ENCODE results near the gene DBX2.

Gene DBX2

DNA sequence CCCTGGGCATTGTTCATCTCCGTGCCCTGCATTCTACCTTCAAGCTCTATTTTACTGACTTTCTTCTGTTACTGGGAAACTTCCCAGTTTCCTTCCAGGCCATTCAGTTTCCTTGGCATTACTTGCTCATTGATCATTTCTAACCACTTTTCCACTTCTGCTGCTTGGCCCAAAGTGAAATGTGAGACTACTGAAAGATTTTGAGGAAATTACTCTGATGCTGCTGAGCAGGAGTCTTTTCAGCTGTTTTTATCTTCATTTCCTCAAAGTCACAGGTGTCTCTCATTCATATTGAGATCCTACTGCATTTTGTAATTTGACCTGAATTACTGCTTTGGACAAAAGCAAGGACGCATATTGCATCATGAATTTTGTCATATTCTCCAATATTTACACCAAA lies 26.4 kb upstream of the DBX2 start:
- Histone ChIP-seq H3K27me3 (no peaks in the 10 kb centered on the region), H3K4me1 (no peaks in the 10 kb centered on the region), H3K9me3 (no peaks in the 10 kb centered on the region), H3K36me3 (no peaks in the 10 kb centered on the region), H3K4me3 (no peak overlapping the region), H3K27ac (no peak overlapping the region)
- no peak for DNase-seq
- TF ChIP-seq, protein P1, sequence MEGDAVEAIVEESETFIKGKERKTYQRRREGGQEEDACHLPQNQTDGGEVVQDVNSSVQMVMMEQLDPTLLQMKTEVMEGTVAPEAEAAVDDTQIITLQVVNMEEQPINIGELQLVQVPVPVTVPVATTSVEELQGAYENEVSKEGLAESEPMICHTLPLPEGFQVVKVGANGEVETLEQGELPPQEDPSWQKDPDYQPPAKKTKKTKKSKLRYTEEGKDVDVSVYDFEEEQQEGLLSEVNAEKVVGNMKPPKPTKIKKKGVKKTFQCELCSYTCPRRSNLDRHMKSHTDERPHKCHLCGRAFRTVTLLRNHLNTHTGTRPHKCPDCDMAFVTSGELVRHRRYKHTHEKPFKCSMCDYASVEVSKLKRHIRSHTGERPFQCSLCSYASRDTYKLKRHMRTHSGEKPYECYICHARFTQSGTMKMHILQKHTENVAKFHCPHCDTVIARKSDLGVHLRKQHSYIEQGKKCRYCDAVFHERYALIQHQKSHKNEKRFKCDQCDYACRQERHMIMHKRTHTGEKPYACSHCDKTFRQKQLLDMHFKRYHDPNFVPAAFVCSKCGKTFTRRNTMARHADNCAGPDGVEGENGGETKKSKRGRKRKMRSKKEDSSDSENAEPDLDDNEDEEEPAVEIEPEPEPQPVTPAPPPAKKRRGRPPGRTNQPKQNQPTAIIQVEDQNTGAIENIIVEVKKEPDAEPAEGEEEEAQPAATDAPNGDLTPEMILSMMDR (IDR thresholded peaks at IDR 0.05) = no peak
- intact Hi-C loops (cut with DNase I; ENCODE audit: low total_unique reads) = no loop called here

DNA sequence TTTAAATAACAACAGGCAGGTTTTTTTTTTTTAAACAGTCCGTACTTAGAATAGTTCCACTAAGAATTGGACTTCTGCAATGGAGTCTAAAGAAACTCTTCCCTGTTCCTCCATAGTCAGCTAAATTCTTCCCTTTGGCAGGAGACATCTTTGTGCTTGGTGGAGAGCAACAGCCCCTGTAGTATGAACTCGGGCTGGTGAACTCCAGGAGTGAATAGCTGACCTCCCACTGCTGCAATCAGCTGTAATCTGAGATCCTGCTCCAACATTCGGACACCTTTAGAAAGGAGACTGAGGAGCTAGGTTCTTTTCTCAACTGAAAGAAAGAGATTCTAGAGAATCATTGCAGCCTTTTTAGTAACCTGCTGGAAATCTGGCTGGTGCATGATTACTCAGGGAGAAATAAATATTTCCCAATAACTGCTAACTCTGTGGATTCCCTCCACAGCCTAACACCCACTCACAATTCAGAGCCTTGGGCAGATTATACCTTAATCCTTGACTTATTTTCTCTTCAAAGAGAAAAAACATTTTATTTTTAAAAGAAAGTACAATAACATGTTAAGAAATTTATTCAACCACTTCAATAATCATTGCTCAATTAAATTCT lies 25.6 kb upstream of the DBX2 start:
- no peak for DNase-seq
- Histone ChIP-seq H3K27me3 (no peaks in the 10 kb centered on the region), H3K27ac (no peak overlapping the region), H3K9me3 (no peaks in the 10 kb centered on the region), H3K4me3 (no peak overlapping the region), H3K36me3 (no peaks in the 10 kb centered on the region), H3K4me1 (no peaks in the 10 kb centered on the region)
- intact Hi-C loops (cut with DNase I; ENCODE audit: low total_unique reads) = no loop called here
- TF ChIP-seq, protein P1 (IDR thresholded peaks at IDR 0.05) = no peak

DNA sequence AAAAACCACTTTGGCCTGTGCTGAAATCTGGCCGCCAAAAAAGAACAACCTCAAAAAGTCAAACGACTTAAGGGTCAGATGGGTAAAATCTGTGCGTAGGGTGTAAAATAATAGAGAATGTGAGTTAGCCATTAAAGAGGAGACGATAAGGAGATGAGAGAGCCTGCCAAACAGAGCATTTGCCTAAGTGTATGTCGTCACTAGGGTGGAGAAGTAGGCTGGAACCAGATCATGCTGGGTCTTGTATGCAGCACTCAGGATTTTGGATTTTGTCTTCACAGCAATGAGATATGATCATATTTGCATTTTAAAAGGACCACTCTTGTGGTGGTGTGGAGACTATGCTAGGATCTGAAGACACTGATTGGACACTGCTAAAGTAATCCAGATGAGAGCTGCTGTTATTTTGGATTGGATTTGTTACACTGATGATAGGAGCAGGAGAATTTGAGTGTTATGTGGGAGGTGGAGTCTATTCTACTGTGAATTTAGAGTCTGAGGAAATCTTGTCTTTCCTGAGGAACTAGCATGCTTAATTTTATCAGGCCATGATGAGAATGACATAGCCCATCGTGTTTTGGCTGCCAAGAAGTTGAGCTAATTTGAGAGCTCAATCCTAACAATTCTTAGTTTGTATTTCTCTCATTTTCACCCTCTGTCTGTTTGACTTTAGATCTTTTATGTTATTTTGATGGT lies 24.8 kb upstream of the DBX2 start:
- Histone ChIP-seq H3K9me3 (no peaks in the 10 kb centered on the region), H3K4me1 (no peaks in the 10 kb centered on the region), H3K4me3 (no peak overlapping the region), H3K27ac (no peak overlapping the region), H3K27me3 (no peaks in the 10 kb centered on the region), H3K36me3 (no peaks in the 10 kb centered on the region)
- DNase-seq = no peak
- intact Hi-C loops (cut with DNase I; ENCODE audit: low total_unique reads) = no loop called here
- TF ChIP-seq, protein P1 (IDR thresholded peaks at IDR 0.05) = no peak

DNA sequence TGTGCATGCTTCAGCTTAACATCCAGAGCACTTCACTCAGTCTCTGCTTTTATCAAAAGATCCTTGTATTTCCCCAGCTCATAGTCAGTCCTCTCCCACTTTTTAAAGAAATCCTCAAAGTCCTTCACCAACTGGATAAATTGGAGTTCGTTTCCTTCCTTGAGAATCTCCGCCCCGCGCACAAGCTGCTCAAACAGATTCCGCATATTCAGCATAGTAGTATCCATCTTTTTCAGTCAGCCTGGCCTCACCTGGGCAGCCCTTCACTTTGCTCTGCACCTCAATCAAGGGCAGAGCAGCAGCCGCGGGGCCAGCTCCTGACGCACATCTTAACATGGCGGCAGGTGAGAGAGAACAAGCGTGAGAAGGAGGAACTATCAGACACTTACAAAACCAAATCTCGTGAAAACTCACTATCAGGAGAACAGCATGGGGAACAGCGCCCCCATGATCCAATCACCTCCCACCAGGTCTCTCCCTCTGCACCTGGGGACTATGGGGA lies 14.3 kb upstream of the DBX2 start:
- Histone ChIP-seq H3K27me3 (no peaks in the 10 kb centered on the region), H3K27ac (no peak overlapping the region), H3K9me3 (no peaks in the 10 kb centered on the region), H3K36me3 (no peaks in the 10 kb centered on the region), H3K4me1 (no peaks in the 10 kb centered on the region), H3K4me3 (no peak overlapping the region)
- TF ChIP-seq, protein P1 (IDR thresholded peaks at IDR 0.05) = no peak
- intact Hi-C loops (cut with DNase I; ENCODE audit: low total_unique reads) = no loop called here
- DNase-seq = no peak

DNA sequence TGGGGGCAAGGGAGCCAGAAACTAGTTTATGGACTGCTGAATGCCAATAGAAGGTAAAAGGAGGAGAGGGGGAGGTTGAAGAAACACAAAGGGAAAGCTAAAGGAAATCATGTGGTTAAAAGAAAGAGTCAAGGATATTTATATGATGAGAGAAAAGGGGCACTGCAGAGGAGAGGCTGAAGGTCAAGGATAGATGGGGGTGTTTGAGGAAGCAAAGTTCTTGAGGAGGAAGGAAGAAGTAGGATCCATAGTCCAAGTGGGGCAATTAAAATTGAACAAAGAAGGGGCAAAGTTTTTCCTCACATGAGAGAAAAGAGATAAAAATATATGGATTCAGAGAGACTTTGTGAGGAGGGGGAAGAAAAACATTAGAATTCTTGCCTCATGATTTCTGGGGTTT lies 10.1 kb upstream of the DBX2 start:
- intact Hi-C loops (cut with DNase I; ENCODE audit: low total_unique reads) = no loop called here
- no peaks in the 10 kb centered on the region for H3K4me1 ChIP-seq
- no peak overlapping the region for H3K4me3 ChIP-seq
- H3K36me3 ChIP-seq = no peaks in the 10 kb centered on the region
- DNase-seq = no peak
- H3K27me3 ChIP-seq = no peaks in the 10 kb centered on the region
- TF ChIP-seq, protein P1 (IDR thresholded peaks at IDR 0.05) = no peak
- no peak overlapping the region for H3K27ac ChIP-seq
- no peaks in the 10 kb centered on the region for H3K9me3 ChIP-seq
